NT2/D1 (cell line): ENCODE data around the gene COMTD1.

ENCODE experiments used
- SUZ12 ChIP-seq: IDR thresholded peaks from 2 replicates; pipeline ENCODE4 v1.6.1; 2011; ENCODE audit not compliant: insufficient read length, insufficient read depth; ENCODE audit errors: extremely low read depth
- YY1 ChIP-seq: IDR thresholded peaks from 2 replicates; pipeline ENCODE4 v1.6.1; 2011; ENCODE audit not compliant: insufficient read length, insufficient read depth
- ZNF274 ChIP-seq: IDR thresholded peaks from 2 replicates; pipeline ENCODE4 v1.6.1; 2011; ENCODE audit warnings: mild to moderate bottlenecking, low read depth, low read length

DNA sequence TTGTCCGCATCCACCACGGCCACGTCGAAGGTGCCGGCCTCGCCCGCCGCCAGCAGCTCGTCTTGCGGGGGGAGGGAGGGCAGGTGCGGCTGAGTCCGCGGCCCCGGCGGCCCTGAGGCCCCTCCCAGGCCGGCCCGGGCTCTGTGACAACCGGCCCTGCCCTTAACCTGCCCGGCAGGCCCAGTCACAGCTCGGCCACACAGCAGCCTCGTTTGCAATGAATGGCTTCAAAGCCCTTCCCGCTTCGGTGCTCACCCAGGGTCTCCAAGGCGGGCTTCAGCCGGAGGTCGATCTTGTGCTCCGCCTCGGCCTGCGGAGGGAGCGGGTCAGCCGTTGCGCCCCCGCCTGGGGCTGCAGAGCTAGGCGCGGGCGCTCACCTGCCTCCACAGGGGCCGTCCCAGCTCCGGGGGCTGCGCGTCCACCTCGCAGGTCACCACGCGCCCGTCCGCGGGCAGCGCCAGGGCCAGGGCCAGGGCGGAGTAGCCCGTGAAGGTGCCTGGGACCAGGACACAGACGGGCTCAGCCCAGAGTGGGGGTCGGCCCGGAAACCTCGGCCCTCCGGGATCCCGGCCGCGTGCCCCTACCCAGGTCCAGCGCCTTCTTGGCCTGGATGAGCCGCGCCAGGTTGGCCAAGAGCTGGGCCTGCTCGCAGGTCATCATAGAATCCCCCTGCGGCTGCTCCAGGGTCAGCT is 928 bp downstream of the COMTD1 start:
- TF ChIP-seq YY1 (no peak), ZNF274 (no peak), SUZ12 (no peak)
